Epithelial cell of esophagus (primary cell): ENCODE results near the gene CCSER1.

ENCODE experiments used
- DNase-seq: peaks from one replicate; pipeline ENCODE4 v3.0.0; 2010; ENCODE audit warnings: low read depth
- H3K4me3 ChIP-seq: 2 replicates; pipeline ENCODE4 v1.5.1; 2011; ENCODE audit warnings: mild to moderate bottlenecking, low read length, control low read depth
- CTCF ChIP-seq: IDR thresholded peaks from 2 replicates; pipeline ENCODE4 v1.5.1; 2011; ENCODE audit warnings: low read depth, mild to moderate bottlenecking, low read length, control low read depth, inconsistent platforms; ENCODE audit not compliant: insufficient read depth; ENCODE audit errors: missing control alignments

The CCSER1 gene

DNA sequence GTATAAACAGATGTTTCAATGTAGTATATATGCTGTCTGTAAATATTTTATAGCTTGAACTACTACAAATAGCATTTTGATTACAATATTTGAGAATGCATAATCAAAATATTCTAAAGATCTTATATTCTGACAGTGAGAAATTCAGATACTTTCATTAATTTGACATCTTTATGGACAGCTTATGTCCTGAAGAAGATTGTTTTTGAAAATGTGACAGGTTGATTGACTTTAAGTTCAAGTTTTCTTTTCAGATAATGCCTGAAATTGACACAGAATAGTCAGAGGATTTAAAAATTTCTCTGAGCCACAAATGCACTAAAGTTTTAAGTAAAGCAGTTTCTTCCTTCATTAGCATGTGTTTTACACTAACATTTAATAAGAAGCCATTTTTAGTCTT is 799.8 kb downstream of the CCSER1 start:
- no peak overlapping the region for H3K4me3 ChIP-seq
- no peak for TF ChIP-seq CTCF
- no peak for DNase-seq

DNA sequence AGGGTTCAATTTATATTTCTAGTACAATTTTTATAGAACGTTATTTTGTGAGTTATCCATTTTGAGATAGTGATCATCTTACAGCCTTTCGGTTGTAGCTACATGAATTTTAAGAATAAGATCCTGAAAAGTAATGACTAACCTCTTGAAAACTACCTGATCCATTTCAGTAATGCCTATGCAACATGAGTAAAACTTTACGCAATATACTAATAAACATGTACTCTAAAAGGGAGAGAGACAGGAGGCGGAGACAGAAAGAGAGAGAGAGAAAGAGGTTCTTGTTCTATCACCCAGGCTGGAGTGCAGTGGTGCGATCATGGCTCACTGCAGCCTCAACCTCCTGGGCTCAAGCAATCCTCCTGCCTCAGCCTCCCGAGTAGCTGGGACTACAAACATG is 816.1 kb downstream of the CCSER1 start:
- DNase-seq = peak; percentile 71
- no peak overlapping the region for H3K4me3 ChIP-seq
- no peak for TF ChIP-seq CTCF

- no peak for TF ChIP-seq CTCF
- H3K4me3 ChIP-seq = no peak overlapping the region
- DNase-seq = no peak
These were observed 819.8 kb downstream of the CCSER1 start for GRCh38 chr4:90946945-90947344.

DNA sequence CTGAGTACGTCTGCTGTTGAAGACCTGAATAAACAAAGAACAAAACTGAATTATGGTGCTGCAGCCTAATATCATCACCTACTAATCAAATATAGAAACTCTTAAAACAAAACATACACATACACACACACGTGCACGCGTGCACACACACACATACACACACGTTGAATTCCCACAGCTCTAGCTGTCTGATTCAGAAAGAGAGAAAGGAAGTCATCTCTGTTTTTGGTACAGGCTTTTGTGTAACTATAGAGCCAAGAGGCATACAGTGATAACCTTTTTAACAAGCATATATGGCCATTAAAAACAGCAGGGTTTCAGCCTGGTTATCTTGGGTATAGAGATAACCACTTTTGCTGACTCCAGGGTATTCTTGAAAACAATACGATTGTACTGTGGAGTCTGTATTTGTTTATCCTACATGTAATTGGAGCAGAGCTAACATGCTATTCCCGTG is 823.2 kb downstream of the CCSER1 start:
- no peak overlapping the region for H3K4me3 ChIP-seq
- TF ChIP-seq CTCF = no peak
- peak; percentile 12 for DNase-seq

GRCh38 chr4:90951037-90951436 is 823.8 kb downstream of the CCSER1 start:
- H3K4me3 ChIP-seq = no peak overlapping the region
- no peak for TF ChIP-seq CTCF
- peak; percentile 95 for DNase-seq

DNA sequence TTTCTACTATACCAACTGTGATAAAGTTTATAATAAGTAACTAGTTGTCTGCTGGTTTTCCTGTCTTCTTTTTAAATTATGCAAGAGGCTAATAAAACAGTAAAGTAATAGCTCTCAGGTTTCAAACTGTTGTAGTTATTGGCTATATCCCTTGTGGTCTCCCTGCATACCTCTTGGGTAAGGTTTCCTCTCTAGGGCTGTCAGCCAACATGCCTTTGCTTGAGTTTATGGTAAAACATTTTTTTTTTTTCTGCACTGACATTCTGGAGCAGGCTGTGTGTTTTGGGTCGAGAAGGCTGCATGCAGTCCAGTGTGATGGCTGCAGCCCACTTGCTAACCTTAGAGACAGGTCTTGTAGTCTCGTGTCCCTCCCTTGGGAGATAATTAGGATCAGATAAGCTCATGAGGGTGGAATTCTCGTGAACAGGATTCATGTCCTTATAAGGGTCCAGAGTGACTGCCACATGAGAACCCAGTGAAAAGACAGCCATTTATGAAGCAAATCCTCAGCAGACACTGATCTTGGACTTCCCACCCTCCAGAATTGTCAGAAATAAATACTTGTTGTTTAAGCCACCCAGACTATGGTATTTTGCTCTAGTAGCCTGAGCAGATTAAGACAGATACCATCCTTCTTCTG is 831.2 kb downstream of the CCSER1 start:
- DNase-seq = peak; percentile 80
- TF ChIP-seq CTCF = no peak

GRCh38 chr4:90960433-90960832 is 833.2 kb downstream of the CCSER1 start:
- no peak for DNase-seq
- TF ChIP-seq CTCF = no peak

More for the DNA sequence above, 831.2 kb downstream of the CCSER1 start:
- H3K4me3 ChIP-seq = no peak overlapping the region

More at GRCh38 chr4:90960433-90960832, 833.2 kb downstream of the CCSER1 start:
- H3K4me3 ChIP-seq = no peak overlapping the region
